Panc1 (cell line): ENCODE results near the gene ADA. TPM values are rescaled to one million over a fixed set of nuclear protein-coding genes. Genes with fewer than 3 reads are reported as not detected.

Source experiments
- ATAC-seq: fragments of 200-7000 bp; cut with Tn5 transposase; 2 replicates; pipeline ENCODE4 v1.9.1; 2020; ENCODE audit warnings: mild to moderate bottlenecking, moderate library complexity
- BruUV-seq: library from RNA; stranded (reverse); fragments of 400-500 nt; replicated peaks from 2 replicates; lab custom pipeline; 2021; lab: Mats Ljungman, UMichigan
- CTCF ChIA-PET: fragments of 300-600 bp; sonication (Branson Sonifier 250); formaldehyde crosslinking; loops from one replicate; lab custom pipeline; 2022; ENCODE audit warnings: antibody characterized with exemption; lab: Charles Lee
- POLR2A ChIA-PET: fragments of 300-600 bp; sonication (Branson Sonifier 250); formaldehyde crosslinking; loops from one replicate; lab custom pipeline; 2022; ENCODE audit warnings: antibody characterized with exemption; lab: Charles Lee
- DNase-seq: peaks from one replicate; pipeline ENCODE4 v3.0.0-alpha.2; 2010; ENCODE audit warnings: low read depth, low spot score
- H3K27ac ChIP-seq: 2 replicates; pipeline ENCODE4 v1.5.1; 2011; ENCODE audit warnings: mild to moderate bottlenecking, low read length, inconsistent platforms
- H3K27me3 ChIP-seq: fragments of 200-500 bp; sonication (Bioruptor generic); 2 replicates; pipeline ENCODE4 v1.6.0; 2014; ENCODE audit warnings: low read length, inconsistent platforms; ENCODE audit not compliant: control insufficient read depth, insufficient read depth
- H3K36me3 ChIP-seq: fragments of 200-500 bp; sonication (Bioruptor generic); 2 replicates; pipeline ENCODE4 v1.5.1; 2014; ENCODE audit warnings: inconsistent platforms, mild to moderate bottlenecking, low read length, moderate library complexity; ENCODE audit not compliant: control insufficient read depth, insufficient read depth
- H3K4me1 ChIP-seq: 2 replicates; pipeline ENCODE4 v1.5.1; 2011; ENCODE audit warnings: inconsistent platforms, mild to moderate bottlenecking, low read length, moderate library complexity; ENCODE audit not compliant: control insufficient read depth, insufficient read depth
- H3K4me3 ChIP-seq, 2 experiments: 2 replicates each; pipeline ENCODE4 v1.5.1; 2011 to 2012; ENCODE audit warnings: low read depth in 2 of 2, low read length in 2 of 2, mild to moderate bottlenecking in 2 of 2, inconsistent platforms in 1 of 2, moderate library complexity in 1 of 2
- H3K9me3 ChIP-seq: fragments of 200-500 bp; sonication (Bioruptor generic); 2 replicates; pipeline ENCODE4 v1.5.1; 2014; ENCODE audit warnings: low read depth, mild to moderate bottlenecking, inconsistent platforms, low read length, moderate library complexity; ENCODE audit not compliant: control insufficient read depth, insufficient read depth
- POLR2AphosphoS5 ChIP-seq: IDR thresholded peaks from 2 replicates; pipeline ENCODE4 v1.6.1; 2012; ENCODE audit warnings: mild to moderate bottlenecking, low read depth, low read length, moderate library complexity
- SIN3A ChIP-seq: IDR thresholded peaks from 2 replicates; pipeline ENCODE4 v1.6.1; 2012; ENCODE audit warnings: low read depth, mild to moderate bottlenecking, low read length, moderate library complexity, borderline replicate concordance; ENCODE audit not compliant: insufficient read depth
- TCF7L2 ChIP-seq: IDR thresholded peaks from 2 replicates; pipeline ENCODE4 v1.6.1; 2011; ENCODE audit warnings: mild to moderate bottlenecking, low read depth, low read length, inconsistent platforms
- in situ Hi-C: cut with HindIII; loops from 2 replicates; pipeline ENCODE4 v1.10.0; 2016; ENCODE audit warnings: low sequenced_read_pairs, low pct_unique_long_range_greater_than_20kb
- intact Hi-C: fragments of 100-400 bp; cut with micrococcal nuclease; formaldehyde crosslinking; loops from one replicate; pipeline ENCODE4 v1.10.0; 2022; ENCODE audit not compliant: unreplicated experiment
- total RNA-seq: library from RNA; stranded (reverse); gene quantifications from one replicate; pipeline ENCODE4 v1.2.1, GENCODE V29; 2021; ENCODE audit not compliant: unreplicated experiment
- TF ChIP-seq, protein P1 (sequence below): fragments of 450-650 bp; IDR thresholded peaks from 2 replicates; pipeline ENCODE4 v1.5.1; 2017; ENCODE audit warnings: mild to moderate bottlenecking
- TF ChIP-seq, protein P2 (sequence below), 2 experiments: IDR thresholded peaks; 2 replicates each; pipeline ENCODE4 v1.6.1; 2011 to 2012; ENCODE audit warnings: low read depth in 2 of 2, control low read depth in 1 of 2, low read length in 1 of 2, mild to moderate bottlenecking in 1 of 2, moderate library complexity in 1 of 2; ENCODE audit not compliant: insufficient read depth in 1 of 2

The ADA gene
- total RNA-seq, 1 experiment from 2014 or later: 53.8 TPM

DNA sequence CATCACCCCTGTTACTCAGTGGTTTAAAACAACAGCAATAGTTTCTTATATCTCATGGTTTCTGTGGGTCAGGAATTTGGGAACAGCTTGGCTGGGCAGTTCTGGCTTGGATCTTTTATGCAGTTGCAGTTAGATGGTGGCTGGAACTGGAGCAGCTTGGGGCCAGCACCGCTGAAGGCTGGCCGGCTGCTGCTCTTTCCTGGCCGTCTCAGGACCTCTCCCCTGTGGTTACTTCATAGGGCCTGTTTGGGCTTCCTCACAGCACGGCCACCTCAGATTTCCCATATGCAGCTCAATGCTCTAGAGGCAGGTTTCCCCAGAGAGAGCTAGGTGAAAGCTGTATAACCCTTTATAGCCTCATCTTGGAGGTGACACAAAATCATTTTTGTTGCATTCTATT is 53.6 kb downstream of the ADA start:
- Histone ChIP-seq H3K4me1 (peaks cover 37% of the 10 kb centered on the region), H3K27ac (peak overlapping the region; percentile 29), H3K4me3 (no peak overlapping the region), H3K36me3 (no peaks in the 10 kb centered on the region), H3K27me3 (no peaks in the 10 kb centered on the region), H3K9me3 (no peaks in the 10 kb centered on the region)
- POLR2A ChIA-PET: no interaction called here
- intact Hi-C loops: no loop called here
- BruUV-seq: no TSS peak
- TF ChIP-seq POLR2AphosphoS5 (no peak), SIN3A (no peak)
- TF ChIP-seq, protein P1, sequence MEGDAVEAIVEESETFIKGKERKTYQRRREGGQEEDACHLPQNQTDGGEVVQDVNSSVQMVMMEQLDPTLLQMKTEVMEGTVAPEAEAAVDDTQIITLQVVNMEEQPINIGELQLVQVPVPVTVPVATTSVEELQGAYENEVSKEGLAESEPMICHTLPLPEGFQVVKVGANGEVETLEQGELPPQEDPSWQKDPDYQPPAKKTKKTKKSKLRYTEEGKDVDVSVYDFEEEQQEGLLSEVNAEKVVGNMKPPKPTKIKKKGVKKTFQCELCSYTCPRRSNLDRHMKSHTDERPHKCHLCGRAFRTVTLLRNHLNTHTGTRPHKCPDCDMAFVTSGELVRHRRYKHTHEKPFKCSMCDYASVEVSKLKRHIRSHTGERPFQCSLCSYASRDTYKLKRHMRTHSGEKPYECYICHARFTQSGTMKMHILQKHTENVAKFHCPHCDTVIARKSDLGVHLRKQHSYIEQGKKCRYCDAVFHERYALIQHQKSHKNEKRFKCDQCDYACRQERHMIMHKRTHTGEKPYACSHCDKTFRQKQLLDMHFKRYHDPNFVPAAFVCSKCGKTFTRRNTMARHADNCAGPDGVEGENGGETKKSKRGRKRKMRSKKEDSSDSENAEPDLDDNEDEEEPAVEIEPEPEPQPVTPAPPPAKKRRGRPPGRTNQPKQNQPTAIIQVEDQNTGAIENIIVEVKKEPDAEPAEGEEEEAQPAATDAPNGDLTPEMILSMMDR: no peak
- TF ChIP-seq, protein P2, sequence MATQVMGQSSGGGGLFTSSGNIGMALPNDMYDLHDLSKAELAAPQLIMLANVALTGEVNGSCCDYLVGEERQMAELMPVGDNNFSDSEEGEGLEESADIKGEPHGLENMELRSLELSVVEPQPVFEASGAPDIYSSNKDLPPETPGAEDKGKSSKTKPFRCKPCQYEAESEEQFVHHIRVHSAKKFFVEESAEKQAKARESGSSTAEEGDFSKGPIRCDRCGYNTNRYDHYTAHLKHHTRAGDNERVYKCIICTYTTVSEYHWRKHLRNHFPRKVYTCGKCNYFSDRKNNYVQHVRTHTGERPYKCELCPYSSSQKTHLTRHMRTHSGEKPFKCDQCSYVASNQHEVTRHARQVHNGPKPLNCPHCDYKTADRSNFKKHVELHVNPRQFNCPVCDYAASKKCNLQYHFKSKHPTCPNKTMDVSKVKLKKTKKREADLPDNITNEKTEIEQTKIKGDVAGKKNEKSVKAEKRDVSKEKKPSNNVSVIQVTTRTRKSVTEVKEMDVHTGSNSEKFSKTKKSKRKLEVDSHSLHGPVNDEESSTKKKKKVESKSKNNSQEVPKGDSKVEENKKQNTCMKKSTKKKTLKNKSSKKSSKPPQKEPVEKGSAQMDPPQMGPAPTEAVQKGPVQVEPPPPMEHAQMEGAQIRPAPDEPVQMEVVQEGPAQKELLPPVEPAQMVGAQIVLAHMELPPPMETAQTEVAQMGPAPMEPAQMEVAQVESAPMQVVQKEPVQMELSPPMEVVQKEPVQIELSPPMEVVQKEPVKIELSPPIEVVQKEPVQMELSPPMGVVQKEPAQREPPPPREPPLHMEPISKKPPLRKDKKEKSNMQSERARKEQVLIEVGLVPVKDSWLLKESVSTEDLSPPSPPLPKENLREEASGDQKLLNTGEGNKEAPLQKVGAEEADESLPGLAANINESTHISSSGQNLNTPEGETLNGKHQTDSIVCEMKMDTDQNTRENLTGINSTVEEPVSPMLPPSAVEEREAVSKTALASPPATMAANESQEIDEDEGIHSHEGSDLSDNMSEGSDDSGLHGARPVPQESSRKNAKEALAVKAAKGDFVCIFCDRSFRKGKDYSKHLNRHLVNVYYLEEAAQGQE (IDR thresholded peaks at IDR 0.05; ENCODE audit: insufficient read depth in 1 of 2, low read depth in 2 of 2, low read length in 1 of 2): no peak
- DNase-seq (no peak), ATAC-seq (no peak)
- CTCF ChIA-PET: interaction anchor here (0.6 kb wide), 1 partner anchor 13 kb away, joined by 3 read pairs; no protein-coding TSS in a partner anchor
- in situ Hi-C loops: no loop called here

DNA sequence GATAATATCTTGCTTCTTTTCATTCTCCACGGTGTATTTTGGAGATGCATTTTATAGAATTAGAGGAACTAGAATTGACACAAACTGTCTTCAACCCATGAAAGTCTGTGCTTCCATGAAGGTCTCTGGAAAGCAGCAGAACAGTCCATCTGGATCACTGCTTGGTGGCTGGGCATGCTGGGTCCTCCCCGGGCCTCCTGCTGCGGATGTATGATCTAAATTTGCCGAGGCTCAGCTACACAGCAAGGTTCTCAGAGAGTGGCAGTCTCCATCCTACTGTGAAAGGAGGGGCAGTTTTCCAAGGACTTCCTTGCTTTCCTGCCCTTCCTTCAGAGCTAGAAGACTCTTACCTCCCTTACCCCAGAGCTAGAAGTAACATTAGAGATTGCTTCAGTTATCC is 54.0 kb downstream of the ADA start:
- H3K27ac ChIP-seq: peak overlapping the region; percentile 29
- BruUV-seq: no TSS peak
- DNase-seq (no peak), ATAC-seq (no peak)
- TF ChIP-seq SIN3A (no peak), POLR2AphosphoS5 (no peak), TCF7L2 (no peak)
- TF ChIP-seq, protein P1: no peak
- TF ChIP-seq, protein P2 (IDR thresholded peaks at IDR 0.05; ENCODE audit: insufficient read depth in 1 of 2, low read depth in 2 of 2, low read length in 1 of 2): no peak
- CTCF ChIA-PET: interaction anchor here (0.6 kb wide), 2 partner anchors 13 to 213 kb away, joined by 3 to 4 read pairs; no protein-coding TSS in a partner anchor
- intact Hi-C loops: no loop called here
- H3K36me3 ChIP-seq: no peaks in the 10 kb centered on the region
- H3K27me3 ChIP-seq: no peaks in the 10 kb centered on the region
- POLR2A ChIA-PET: no interaction called here
- no peaks in the 10 kb centered on the region for H3K9me3 ChIP-seq
- peaks cover 37% of the 10 kb centered on the region for H3K4me1 ChIP-seq
- H3K4me3 ChIP-seq: no peak overlapping the region
- in situ Hi-C loops: no loop called here
